MM.1S (cell line): Measurements from ENCODE around the gene ALKBH6.

Experiments
- DNase-seq: peaks from one replicate; pipeline ENCODE4 v3.0.0-alpha.2; 2015
- H2AFZ ChIP-seq: fragments of 300-600 bp; sonication (generic); 2 replicates; pipeline ENCODE4 v1.6.0; 2016; ENCODE audit warnings: antibody characterized with exemption, low read length
- H3F3A ChIP-seq: fragments of 300-600 bp; sonication (generic); 2 replicates; pipeline ENCODE4 v1.6.1; 2016; ENCODE audit warnings: mild to moderate bottlenecking, antibody characterized with exemption, low read length, moderate library complexity, mixed read lengths; ENCODE audit not compliant: insufficient read depth
- H3K27ac ChIP-seq: fragments of 300-600 bp; sonication (generic); 2 replicates; pipeline ENCODE4 v1.5.1; 2016; ENCODE audit warnings: mild to moderate bottlenecking, low read length
- H3K27me3 ChIP-seq: fragments of 300-600 bp; sonication (generic); replicated peaks from 2 replicates; pipeline ENCODE4 v1.6.0; 2016; ENCODE audit warnings: low read length; ENCODE audit not compliant: insufficient read depth
- H3K36me3 ChIP-seq: fragments of 300-600 bp; sonication (generic); replicated peaks from 2 replicates; pipeline ENCODE4 v1.6.1; 2016; ENCODE audit warnings: mild to moderate bottlenecking, low read length, mixed read lengths; ENCODE audit not compliant: insufficient read depth
- H3K4me1 ChIP-seq: fragments of 300-600 bp; sonication (generic); 2 replicates; pipeline ENCODE4 v1.6.1; 2016; ENCODE audit warnings: low read length, mixed read lengths
- H3K4me2 ChIP-seq: fragments of 300-600 bp; sonication (generic); 2 replicates; pipeline ENCODE4 v1.6.0; 2016; ENCODE audit warnings: low read depth, low read length
- H3K4me3 ChIP-seq: fragments of 300-600 bp; sonication (generic); 2 replicates; pipeline ENCODE4 v1.5.1; 2016; ENCODE audit warnings: low read length, mixed read lengths
- H3K79me2 ChIP-seq: fragments of 300-600 bp; sonication (generic); 2 replicates; pipeline ENCODE4 v1.6.1; 2016; ENCODE audit warnings: mixed run types, low read length, mixed read lengths
- H3K9ac ChIP-seq: fragments of 300-600 bp; sonication (generic); 2 replicates; pipeline ENCODE4 v1.6.1; 2016; ENCODE audit warnings: low read length, mixed read lengths
- H3K9me2 ChIP-seq: fragments of 300-600 bp; sonication (generic); replicated peaks from 2 replicates; pipeline ENCODE4 v1.6.1; 2016; ENCODE audit warnings: mild to moderate bottlenecking, low read length, mixed read lengths; ENCODE audit not compliant: insufficient read depth
- H3K9me3 ChIP-seq: fragments of 300-600 bp; sonication (generic); replicated peaks from 2 replicates; pipeline ENCODE4 v1.6.1; 2016; ENCODE audit warnings: mild to moderate bottlenecking, low read length, mixed read lengths; ENCODE audit not compliant: insufficient read depth
- H4K20me1 ChIP-seq: fragments of 300-600 bp; sonication (generic); 2 replicates; pipeline ENCODE4 v1.6.1; 2016; ENCODE audit warnings: mild to moderate bottlenecking, low read length, moderate library complexity, mixed read lengths; ENCODE audit not compliant: insufficient read depth
- CTCF ChIP-seq: fragments of 300-600 bp; sonication (generic); IDR thresholded peaks from 2 replicates; pipeline ENCODE4 v1.5.1; 2016; ENCODE audit warnings: antibody characterized with exemption, low read length, mixed read lengths
- EZH2 ChIP-seq: fragments of 300-600 bp; sonication (generic); optimal IDR thresholded peaks from 2 replicates; pipeline ENCODE3; 2017; ENCODE audit warnings: low read depth, mild to moderate bottlenecking, antibody characterized with exemption, low read length, mixed read lengths
- EZH2phosphoT487 ChIP-seq: fragments of 300-600 bp; sonication (generic); IDR thresholded peaks from 2 replicates; pipeline ENCODE4 v1.6.1; 2018; ENCODE audit warnings: antibody characterized with exemption, low read length

The ALKBH6 gene

GRCh38 chr19:36049080-36049698 is 35.2 kb upstream of the ALKBH6 start:
- Histone ChIP-seq H3K4me2 (no peak overlapping the region), H3K27ac (no peak overlapping the region), H3K9me2 (no peaks in the 10 kb centered on the region), H3K27me3 (no peaks in the 10 kb centered on the region), H3K36me3 (no peaks in the 10 kb centered on the region), H3F3A (peaks cover 9% of the 10 kb centered on the region), H3K9me3 (no peaks in the 10 kb centered on the region), H2AFZ (no peak overlapping the region), H3K4me3 (no peak overlapping the region), H3K4me1 (no peaks in the 10 kb centered on the region), H3K79me2 (no peaks in the 10 kb centered on the region), H4K20me1 (no peaks in the 10 kb centered on the region), H3K9ac (no peak overlapping the region)
- DNase-seq, result no peak
- TF ChIP-seq EZH2phosphoT487 (no peak), CTCF (no peak), EZH2 (no peak)

GRCh38 chr19:36047835-36048234 is 33.8 kb upstream of the ALKBH6 start:
- no peak overlapping the region for H3K27ac ChIP-seq
- no peak overlapping the region for H3K4me2 ChIP-seq
- H3K4me1 ChIP-seq, result no peaks in the 10 kb centered on the region
- DNase-seq, result no peak
- H3K9me2 ChIP-seq, result no peaks in the 10 kb centered on the region
- no peaks in the 10 kb centered on the region for H3F3A ChIP-seq
- H3K4me3 ChIP-seq, result no peak overlapping the region
- no peak overlapping the region for H2AFZ ChIP-seq
- no peaks in the 10 kb centered on the region for H3K36me3 ChIP-seq
- no peaks in the 10 kb centered on the region for H3K79me2 ChIP-seq
- H3K27me3 ChIP-seq, result no peaks in the 10 kb centered on the region
- H3K9ac ChIP-seq, result no peak overlapping the region
- H3K9me3 ChIP-seq, result no peaks in the 10 kb centered on the region
- H4K20me1 ChIP-seq, result no peaks in the 10 kb centered on the region
- TF ChIP-seq EZH2phosphoT487 (no peak), EZH2 (no peak), CTCF (no peak)

GRCh38 chr19:36046443-36047050 is 32.5 kb upstream of the ALKBH6 start:
- no peaks in the 10 kb centered on the region for H3K79me2 ChIP-seq
- H3K27me3 ChIP-seq, result no peaks in the 10 kb centered on the region
- H2AFZ ChIP-seq, result no peak overlapping the region
- no peak for DNase-seq
- H3K4me3 ChIP-seq, result no peak overlapping the region
- H3K9ac ChIP-seq, result no peak overlapping the region
- no peak overlapping the region for H3K4me2 ChIP-seq
- H3K9me2 ChIP-seq, result no peaks in the 10 kb centered on the region
- H3K4me1 ChIP-seq, result no peaks in the 10 kb centered on the region
- H4K20me1 ChIP-seq, result no peaks in the 10 kb centered on the region
- no peaks in the 10 kb centered on the region for H3K36me3 ChIP-seq
- TF ChIP-seq EZH2 (no peak), CTCF (no peak), EZH2phosphoT487 (no peak)
- H3K9me3 ChIP-seq, result no peaks in the 10 kb centered on the region
- H3F3A ChIP-seq, result no peaks in the 10 kb centered on the region
- H3K27ac ChIP-seq, result no peak overlapping the region
